GM19043 (cell line): ENCODE data around the gene LANCL2.

Experiments
- ATAC-seq: cut with Tn5 transposase; IDR thresholded peaks from one replicate; pipeline ENCODE4 v1.9.1; 2021; ENCODE audit warnings: low read depth; ENCODE audit not compliant: unreplicated experiment

Gene LANCL2

GRCh38 chr7:55361560-55361959 is 3.6 kb upstream of the LANCL2 start:
- ATAC-seq = no peak

GRCh38 chr7:55362927-55363326 is 2.2 kb upstream of the LANCL2 start:
- ATAC-seq = no peak

- ATAC-seq = no peak
Observed at GRCh38 chr7:55363386-55364170, 1.6 kb upstream of the LANCL2 start.

- peak; percentile 77 for ATAC-seq
Observed at GRCh38 chr7:55365675-55366460, 731 bp downstream of the LANCL2 start.

- peak; percentile 13 for ATAC-seq
Observed at GRCh38 chr7:55366461-55367070, 1.4 kb downstream of the LANCL2 start.

GRCh38 chr7:55367283-55367840 is 2.2 kb downstream of the LANCL2 start:
- ATAC-seq = no peak

- no peak for ATAC-seq
Observed at GRCh38 chr7:55369427-55370400, 4.6 kb downstream of the LANCL2 start.

GRCh38 chr7:55374213-55374612 is 9.1 kb downstream of the LANCL2 start:
- no peak for ATAC-seq

GRCh38 chr7:55375237-55375636 is 10.1 kb downstream of the LANCL2 start:
- ATAC-seq = no peak

GRCh38 chr7:55377162-55377817 is 12.2 kb downstream of the LANCL2 start:
- no peak for ATAC-seq

GRCh38 chr7:55379285-55379684 is 14.1 kb downstream of the LANCL2 start:
- no peak for ATAC-seq

GRCh38 chr7:55381189-55381588 is 16.1 kb downstream of the LANCL2 start:
- no peak for ATAC-seq

- no peak for ATAC-seq
Observed at GRCh38 chr7:55381696-55382095, 16.6 kb downstream of the LANCL2 start.

- ATAC-seq = no peak
Observed at GRCh38 chr7:55382251-55382650, 17.1 kb downstream of the LANCL2 start.

GRCh38 chr7:55386541-55386940 is 21.4 kb downstream of the LANCL2 start:
- ATAC-seq = no peak

- no peak for ATAC-seq
Observed at GRCh38 chr7:55387062-55387965, 22.2 kb downstream of the LANCL2 start.

GRCh38 chr7:55396233-55396785 is 31.2 kb downstream of the LANCL2 start:
- ATAC-seq = no peak

- no peak for ATAC-seq
Observed at GRCh38 chr7:55397617-55398016, 32.5 kb downstream of the LANCL2 start.
